Measurements from ENCODE around the gene TAS2R8. TPM values are rescaled to one million over a fixed set of nuclear protein-coding genes. Genes with fewer than 3 reads are reported as not detected.
"Not testable (repeated sequence)": the region's sequence is repeated elsewhere in the genome, so short reads cannot be mapped to it uniquely, and the experiment has no call there.

The TAS2R8 gene
- total and polyA plus RNA-seq, 10 of the 15 experiments (the other 5 are each of a cell fraction or from before 2014, with no cell fraction given) = not detected

GRCh38 chr12:10794222-10794621, 12.9 kb downstream of the TAS2R8 start (continued):
- TF ChIP-seq, protein P1, sequence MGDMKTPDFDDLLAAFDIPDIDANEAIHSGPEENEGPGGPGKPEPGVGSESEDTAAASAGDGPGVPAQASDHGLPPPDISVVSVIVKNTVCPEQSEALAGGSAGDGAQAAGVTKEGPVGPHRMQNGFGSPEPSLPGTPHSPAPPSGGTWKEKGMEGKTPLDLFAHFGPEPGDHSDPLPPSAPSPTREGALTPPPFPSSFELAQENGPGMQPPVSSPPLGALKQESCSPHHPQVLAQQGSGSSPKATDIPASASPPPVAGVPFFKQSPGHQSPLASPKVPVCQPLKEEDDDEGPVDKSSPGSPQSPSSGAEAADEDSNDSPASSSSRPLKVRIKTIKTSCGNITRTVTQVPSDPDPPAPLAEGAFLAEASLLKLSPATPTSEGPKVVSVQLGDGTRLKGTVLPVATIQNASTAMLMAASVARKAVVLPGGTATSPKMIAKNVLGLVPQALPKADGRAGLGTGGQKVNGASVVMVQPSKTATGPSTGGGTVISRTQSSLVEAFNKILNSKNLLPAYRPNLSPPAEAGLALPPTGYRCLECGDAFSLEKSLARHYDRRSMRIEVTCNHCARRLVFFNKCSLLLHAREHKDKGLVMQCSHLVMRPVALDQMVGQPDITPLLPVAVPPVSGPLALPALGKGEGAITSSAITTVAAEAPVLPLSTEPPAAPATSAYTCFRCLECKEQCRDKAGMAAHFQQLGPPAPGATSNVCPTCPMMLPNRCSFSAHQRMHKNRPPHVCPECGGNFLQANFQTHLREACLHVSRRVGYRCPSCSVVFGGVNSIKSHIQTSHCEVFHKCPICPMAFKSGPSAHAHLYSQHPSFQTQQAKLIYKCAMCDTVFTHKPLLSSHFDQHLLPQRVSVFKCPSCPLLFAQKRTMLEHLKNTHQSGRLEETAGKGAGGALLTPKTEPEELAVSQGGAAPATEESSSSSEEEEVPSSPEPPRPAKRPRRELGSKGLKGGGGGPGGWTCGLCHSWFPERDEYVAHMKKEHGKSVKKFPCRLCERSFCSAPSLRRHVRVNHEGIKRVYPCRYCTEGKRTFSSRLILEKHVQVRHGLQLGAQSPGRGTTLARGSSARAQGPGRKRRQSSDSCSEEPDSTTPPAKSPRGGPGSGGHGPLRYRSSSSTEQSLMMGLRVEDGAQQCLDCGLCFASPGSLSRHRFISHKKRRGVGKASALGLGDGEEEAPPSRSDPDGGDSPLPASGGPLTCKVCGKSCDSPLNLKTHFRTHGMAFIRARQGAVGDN (IDR thresholded peaks at IDR 0.05) = no peak
- TF ChIP-seq, protein P2, sequence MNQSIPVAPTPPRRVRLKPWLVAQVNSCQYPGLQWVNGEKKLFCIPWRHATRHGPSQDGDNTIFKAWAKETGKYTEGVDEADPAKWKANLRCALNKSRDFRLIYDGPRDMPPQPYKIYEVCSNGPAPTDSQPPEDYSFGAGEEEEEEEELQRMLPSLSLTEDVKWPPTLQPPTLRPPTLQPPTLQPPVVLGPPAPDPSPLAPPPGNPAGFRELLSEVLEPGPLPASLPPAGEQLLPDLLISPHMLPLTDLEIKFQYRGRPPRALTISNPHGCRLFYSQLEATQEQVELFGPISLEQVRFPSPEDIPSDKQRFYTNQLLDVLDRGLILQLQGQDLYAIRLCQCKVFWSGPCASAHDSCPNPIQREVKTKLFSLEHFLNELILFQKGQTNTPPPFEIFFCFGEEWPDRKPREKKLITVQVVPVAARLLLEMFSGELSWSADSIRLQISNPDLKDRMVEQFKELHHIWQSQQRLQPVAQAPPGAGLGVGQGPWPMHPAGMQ (IDR thresholded peaks at IDR 0.05; ENCODE audit: borderline replicate concordance) = no peak
- no peak for TF ChIP-seq RELA (IDR thresholded peaks at IDR 0.05; ENCODE audit: borderline replicate concordance, partially characterized antibody)
- TF ChIP-seq NFXL1 (IDR thresholded peaks at IDR 0.05; ENCODE audit: borderline replicate concordance) = no peak
- TF ChIP-seq EP300 (IDR thresholded peaks at IDR 0.05; ENCODE audit: borderline replicate concordance in 1 of 2, control insufficient read depth in 1 of 2, low read depth in 2 of 2, low read length in 2 of 2) = no peak
- TF ChIP-seq JUND (IDR thresholded peaks at IDR 0.05; ENCODE audit: low read depth, low read length) = no peak
- TF ChIP-seq, protein P3, sequence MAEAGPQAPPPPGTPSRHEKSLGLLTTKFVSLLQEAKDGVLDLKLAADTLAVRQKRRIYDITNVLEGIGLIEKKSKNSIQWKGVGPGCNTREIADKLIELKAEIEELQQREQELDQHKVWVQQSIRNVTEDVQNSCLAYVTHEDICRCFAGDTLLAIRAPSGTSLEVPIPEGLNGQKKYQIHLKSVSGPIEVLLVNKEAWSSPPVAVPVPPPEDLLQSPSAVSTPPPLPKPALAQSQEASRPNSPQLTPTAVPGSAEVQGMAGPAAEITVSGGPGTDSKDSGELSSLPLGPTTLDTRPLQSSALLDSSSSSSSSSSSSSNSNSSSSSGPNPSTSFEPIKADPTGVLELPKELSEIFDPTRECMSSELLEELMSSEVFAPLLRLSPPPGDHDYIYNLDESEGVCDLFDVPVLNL (IDR thresholded peaks at IDR 0.05; ENCODE audit: low read depth, low read length) = no peak
- no peak for TF ChIP-seq ESRRA (IDR thresholded peaks at IDR 0.05; ENCODE audit: low read length)
- no peak for TF ChIP-seq E4F1 (IDR thresholded peaks at IDR 0.05; ENCODE audit: borderline replicate concordance, partially characterized antibody)
- TF ChIP-seq BACH1 (IDR thresholded peaks at IDR 0.05; ENCODE audit: borderline replicate concordance) = no peak

GRCh38 chr12:10791769-10792168, 15.3 kb downstream of the TAS2R8 start:
- H3K4me1 ChIP-seq (ENCODE audit: control insufficient read depth, insufficient read depth, low read length); H3K9ac ChIP-seq (ENCODE audit: control insufficient read depth, insufficient read depth, low read length); SMC1A ChIA-PET (ENCODE audit: uncharacterized antibody, unreplicated experiment); intact Hi-C loops (cut with micrococcal nuclease; ENCODE audit: unreplicated experiment); H3K36me3 ChIP-seq (ENCODE audit: control insufficient read depth in 2 of 2, insufficient read depth in 2 of 2, low read length in 1 of 2); POLR2A ChIA-PET; H4K20me1 ChIP-seq (ENCODE audit: control insufficient read depth, insufficient read depth); H3K27ac ChIP-seq (ENCODE audit: control insufficient read depth, insufficient read depth); BruUV-seq (replicated peaks); H3K9me3 ChIP-seq (replicated peaks; ENCODE audit: control insufficient read depth, insufficient read depth, low read length); ATAC-seq; H3K4me3 ChIP-seq; H3K27me3 ChIP-seq (replicated peaks in 1 of 2; ENCODE audit: control insufficient read depth in 2 of 2, insufficient read depth in 2 of 2, low read length in 1 of 2); H3K79me2 ChIP-seq (ENCODE audit: control insufficient read depth, insufficient read depth, low read length); CTCF ChIA-PET; RAD21 ChIA-PET (ENCODE audit: unreplicated experiment); FAIRE-seq; in situ Hi-C loops (cut with MboI); H2AFZ ChIP-seq (ENCODE audit: control insufficient read depth, low read depth, low read length); H3K4me2 ChIP-seq (ENCODE audit: control insufficient read depth, insufficient read depth); DNase-seq (ENCODE audit: low read depth, low spot score): not testable (repeated sequence)
- WGBS (ENCODE audit: insufficient coverage, insufficient replicate concordance, low lambda C conversion rate, missing lambda C conversion rate) = 50% methylated on average over 4 of the region's 4 CpGs
